ENCODE data around the gene HOOK2. TPM values are rescaled to one million over a fixed set of nuclear protein-coding genes. Genes with fewer than 3 reads are reported as not detected.
"Not testable (repeated sequence)": the region's sequence is repeated elsewhere in the genome, so short reads cannot be mapped to it uniquely, and the experiment has no call there.

Gene HOOK2, protein sequence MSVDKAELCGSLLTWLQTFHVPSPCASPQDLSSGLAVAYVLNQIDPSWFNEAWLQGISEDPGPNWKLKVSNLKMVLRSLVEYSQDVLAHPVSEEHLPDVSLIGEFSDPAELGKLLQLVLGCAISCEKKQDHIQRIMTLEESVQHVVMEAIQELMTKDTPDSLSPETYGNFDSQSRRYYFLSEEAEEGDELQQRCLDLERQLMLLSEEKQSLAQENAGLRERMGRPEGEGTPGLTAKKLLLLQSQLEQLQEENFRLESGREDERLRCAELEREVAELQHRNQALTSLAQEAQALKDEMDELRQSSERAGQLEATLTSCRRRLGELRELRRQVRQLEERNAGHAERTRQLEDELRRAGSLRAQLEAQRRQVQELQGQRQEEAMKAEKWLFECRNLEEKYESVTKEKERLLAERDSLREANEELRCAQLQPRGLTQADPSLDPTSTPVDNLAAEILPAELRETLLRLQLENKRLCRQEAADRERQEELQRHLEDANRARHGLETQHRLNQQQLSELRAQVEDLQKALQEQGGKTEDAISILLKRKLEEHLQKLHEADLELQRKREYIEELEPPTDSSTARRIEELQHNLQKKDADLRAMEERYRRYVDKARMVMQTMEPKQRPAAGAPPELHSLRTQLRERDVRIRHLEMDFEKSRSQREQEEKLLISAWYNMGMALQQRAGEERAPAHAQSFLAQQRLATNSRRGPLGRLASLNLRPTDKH
- 10 to 100 TPM; 20.3 to 33.0 (median 23.8) TPM for total RNA-seq
- 10 to 100 TPM; 11.3 to 21.7 (median 19.0) TPM for polyA plus RNA-seq
- long read RNA-seq, donor 1, transcript HOOK2-201 (22 exons, 2,603 nt) = major isoform, 32 of 58 reads
- long read RNA-seq, donor 1, partial matches to known transcripts = 2 of 58 reads
- long read RNA-seq, donor 1, other reads (novel, unspliced or antisense) = 22 of 58 reads
- long read RNA-seq, donor 2, transcript HOOK2-201 (22 exons, 2,603 nt) = major isoform, 53 of 101 reads
- long read RNA-seq, donor 2, partial matches to known transcripts = 14 of 101 reads
- long read RNA-seq, donor 2, other reads (novel, unspliced or antisense) = 31 of 101 reads

DNA sequence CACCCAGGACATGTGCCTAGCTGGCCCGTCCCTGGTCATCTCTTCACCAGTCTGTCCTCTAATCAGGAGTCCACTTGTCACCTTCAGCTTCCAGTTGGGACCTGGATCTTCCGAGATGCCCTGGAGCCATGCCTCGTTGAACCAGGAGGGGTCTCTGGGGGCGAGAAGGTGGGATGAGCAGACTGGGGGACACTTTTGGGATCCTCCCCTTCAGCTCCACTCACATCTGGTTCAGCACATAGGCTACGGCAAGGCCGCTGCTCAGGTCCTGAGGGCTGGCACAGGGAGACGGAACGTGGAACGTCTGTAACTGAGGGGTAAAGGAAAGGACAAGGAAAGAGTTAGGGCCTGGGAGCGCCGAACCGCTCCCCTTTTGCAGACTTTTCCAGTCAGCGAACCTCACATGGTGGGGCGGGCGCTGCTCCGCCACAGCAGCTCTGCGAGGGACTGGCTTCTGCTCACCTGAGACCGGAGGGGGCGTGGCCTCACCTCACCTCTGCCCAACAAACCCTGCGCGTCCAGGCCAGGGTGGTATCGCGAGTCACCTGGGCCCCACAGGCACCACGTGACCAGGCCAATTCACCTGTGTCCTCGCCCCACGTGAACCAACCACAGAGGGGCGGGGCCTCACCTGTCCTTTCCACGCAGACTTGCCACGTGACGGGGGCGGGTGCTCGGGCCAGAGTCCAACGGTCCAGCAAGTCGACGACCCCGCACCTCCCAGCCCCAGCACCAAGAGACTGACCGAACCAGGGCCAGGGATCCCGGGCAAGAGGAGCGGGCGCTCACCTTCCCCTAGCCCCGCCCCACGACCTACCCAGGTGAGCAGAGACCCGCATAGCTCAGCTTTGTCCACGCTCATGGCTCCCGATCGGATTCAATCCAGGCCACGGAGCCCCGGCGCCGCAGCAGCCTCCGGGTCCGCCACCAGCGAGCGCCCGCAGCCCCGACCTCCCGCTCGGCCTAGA is at the start of gene HOOK2:
Gene HOOK2 (minus strand): TSS at position 965 of the 968 bp plus-strand sequence. CDS start 103 bp downstream, at position 862.
- TF ChIP-seq, protein P1, sequence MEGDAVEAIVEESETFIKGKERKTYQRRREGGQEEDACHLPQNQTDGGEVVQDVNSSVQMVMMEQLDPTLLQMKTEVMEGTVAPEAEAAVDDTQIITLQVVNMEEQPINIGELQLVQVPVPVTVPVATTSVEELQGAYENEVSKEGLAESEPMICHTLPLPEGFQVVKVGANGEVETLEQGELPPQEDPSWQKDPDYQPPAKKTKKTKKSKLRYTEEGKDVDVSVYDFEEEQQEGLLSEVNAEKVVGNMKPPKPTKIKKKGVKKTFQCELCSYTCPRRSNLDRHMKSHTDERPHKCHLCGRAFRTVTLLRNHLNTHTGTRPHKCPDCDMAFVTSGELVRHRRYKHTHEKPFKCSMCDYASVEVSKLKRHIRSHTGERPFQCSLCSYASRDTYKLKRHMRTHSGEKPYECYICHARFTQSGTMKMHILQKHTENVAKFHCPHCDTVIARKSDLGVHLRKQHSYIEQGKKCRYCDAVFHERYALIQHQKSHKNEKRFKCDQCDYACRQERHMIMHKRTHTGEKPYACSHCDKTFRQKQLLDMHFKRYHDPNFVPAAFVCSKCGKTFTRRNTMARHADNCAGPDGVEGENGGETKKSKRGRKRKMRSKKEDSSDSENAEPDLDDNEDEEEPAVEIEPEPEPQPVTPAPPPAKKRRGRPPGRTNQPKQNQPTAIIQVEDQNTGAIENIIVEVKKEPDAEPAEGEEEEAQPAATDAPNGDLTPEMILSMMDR (IDR thresholded peaks at IDR 0.05) = no peak
- peaks cover 50% of the 10 kb centered on the region for H3K4me1 ChIP-seq
- H3K9me3 ChIP-seq = no peaks in the 10 kb centered on the region
- ATAC-seq = peak in 1 of 4 donors; percentile 9
- no peaks in the 10 kb centered on the region for H3K27me3 ChIP-seq (ENCODE audit: insufficient read depth in 3 of 3, low read length in 2 of 3)
- 15 to 21% (median 18%) methylated on average over 39 to 58 of the region's 58 CpGs for WGBS, 3 donors
- H3K36me3 ChIP-seq (ENCODE audit: insufficient read depth in 1 of 2, low read depth in 1 of 2) = peaks cover 0 to 9% of the 10 kb centered on the region in 2 donors
- peak within 1 kb of the TSS; percentile 76 for H3K4me3 ChIP-seq
- intact Hi-C loops (cut with DNase I) = no loop called here
- peak within 1 kb of the TSS; percentile 90 for H3K27ac ChIP-seq
- DNase-seq = no peak

DNA sequence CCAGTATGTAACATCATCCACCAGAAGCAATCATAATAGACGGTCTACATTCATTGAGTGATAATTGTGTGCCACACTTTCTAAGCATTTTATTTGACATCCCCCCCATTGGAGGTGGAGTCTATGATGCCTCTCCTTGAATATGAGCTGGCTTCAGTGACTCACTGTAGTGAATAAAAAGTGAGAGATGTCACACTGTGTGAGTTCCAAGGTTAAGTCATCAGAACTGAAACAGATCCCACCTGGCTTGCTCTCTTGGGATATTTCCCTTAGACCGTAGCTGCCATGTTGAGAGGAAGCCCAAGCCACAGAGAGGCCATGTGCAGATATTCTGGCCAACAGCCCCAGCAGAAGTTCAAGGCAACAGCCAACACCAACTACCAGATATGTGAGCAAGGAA is 46.4 kb upstream of the HOOK2 start:
- ATAC-seq (no peak), DNase-seq (no peak)
- Histone ChIP-seq H3K4me3 (no peak overlapping the region), H3K36me3 (ENCODE audit: insufficient read depth in 1 of 2, low read depth in 1 of 2) (no peaks in the 10 kb centered on the region), H3K27ac (no peak overlapping the region), H3K27me3 (ENCODE audit: insufficient read depth in 3 of 3, low read length in 2 of 3) (peaks cover 0 to 25% (median 2%) of the 10 kb centered on the region in 3 donors), H3K9me3 (no peaks in the 10 kb centered on the region), H3K4me1 (no peaks in the 10 kb centered on the region)
- WGBS, 3 donors = 68 to 71% (median 70%) methylated on average over 2 of the region's 2 CpGs
- TF ChIP-seq, protein P1 (IDR thresholded peaks at IDR 0.05) = no peak
- intact Hi-C loops (cut with DNase I) = no loop called here

DNA sequence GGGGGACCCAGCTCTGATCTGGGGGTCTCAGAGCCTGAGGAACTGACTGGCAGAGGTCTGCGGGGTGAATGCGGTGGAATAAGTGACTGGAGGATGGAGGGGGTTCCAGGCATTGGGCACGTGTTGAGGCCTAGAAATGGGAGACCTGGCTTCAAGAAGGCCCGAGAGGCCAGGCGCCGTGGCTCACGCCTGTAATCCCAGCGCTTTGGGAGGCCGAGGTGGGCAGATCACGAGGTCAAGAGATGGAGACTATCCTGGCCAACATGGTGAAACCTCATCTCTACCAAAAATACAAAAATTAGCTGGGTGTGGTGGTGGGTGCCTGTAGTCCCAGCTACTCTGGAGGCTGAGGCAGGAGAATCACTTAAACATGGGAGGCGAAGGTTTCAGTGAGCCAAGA is 42.5 kb upstream of the HOOK2 start:
- H3K27me3 ChIP-seq (ENCODE audit: insufficient read depth in 3 of 3, low read length in 2 of 3); intact Hi-C loops (cut with DNase I); ATAC-seq: not testable (repeated sequence)

DNA sequence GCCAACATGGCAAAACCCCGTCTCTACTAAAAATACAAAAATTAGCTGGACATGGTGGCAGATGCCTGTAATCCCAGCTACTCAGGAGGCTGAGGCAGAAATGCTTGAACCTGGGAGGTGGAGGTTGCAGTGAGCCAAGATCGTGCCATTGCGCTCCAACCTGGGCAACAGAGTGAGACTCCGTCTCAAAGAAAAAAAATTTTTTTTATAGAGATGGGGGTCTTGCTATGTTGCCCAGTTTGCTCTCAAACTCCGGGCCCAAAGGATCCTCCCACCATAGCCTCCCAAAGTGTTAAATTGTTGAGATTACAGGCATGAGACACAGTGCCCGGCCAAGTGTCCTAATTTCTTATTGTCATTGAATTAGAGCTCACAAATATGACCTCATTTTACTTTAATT is 41.8 kb upstream of the HOOK2 start:
- intact Hi-C loops (cut with DNase I); H3K27ac ChIP-seq; H3K4me1 ChIP-seq; H3K4me3 ChIP-seq; DNase-seq; ATAC-seq; H3K27me3 ChIP-seq (ENCODE audit: insufficient read depth in 3 of 3, low read length in 2 of 3); H3K9me3 ChIP-seq: not testable (repeated sequence)
- peaks cover 0 to 18% of the 10 kb centered on the region in 2 donors for H3K36me3 ChIP-seq (ENCODE audit: insufficient read depth in 1 of 2, low read depth in 1 of 2)
- WGBS, 3 donors = 90 to 96% (median 91%) methylated on average over 6 of the region's 6 CpGs

More for the DNA sequence above, 42.5 kb upstream of the HOOK2 start:
- not testable (repeated sequence) for DNase-seq, H3K4me3 ChIP-seq, H3K9me3 ChIP-seq, H3K4me1 ChIP-seq, H3K27ac ChIP-seq
- 90 to 92% (median 90%) methylated on average over 11 of the region's 11 CpGs for WGBS, 3 donors
- peaks cover 0 to 16% of the 10 kb centered on the region in 2 donors for H3K36me3 ChIP-seq (ENCODE audit: insufficient read depth in 1 of 2, low read depth in 1 of 2)

DNA sequence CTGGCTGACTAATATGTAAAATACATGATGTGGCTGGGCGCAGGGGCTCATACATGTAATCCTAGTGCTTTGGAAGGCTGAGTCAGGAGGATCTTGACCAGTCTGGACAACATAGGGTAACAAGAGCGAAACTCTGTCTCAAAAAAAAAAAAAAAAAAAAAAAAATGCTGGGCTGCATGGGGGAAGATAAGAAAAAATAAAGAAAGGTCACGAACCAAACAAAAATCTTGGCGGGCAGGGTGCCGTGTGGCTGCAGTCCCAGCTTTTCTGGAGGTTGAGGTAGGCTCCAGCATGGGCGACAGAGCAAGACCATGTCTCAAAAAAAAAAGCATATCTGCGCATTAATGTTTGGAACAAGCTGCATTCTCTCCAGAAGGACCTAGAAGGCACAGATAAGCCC is 39.7 kb upstream of the HOOK2 start:
- Histone ChIP-seq H3K27ac (no peak overlapping the region), H3K4me3 (no peak overlapping the region), H3K27me3 (ENCODE audit: insufficient read depth in 3 of 3, low read length in 2 of 3) (no peaks in the 10 kb centered on the region), H3K4me1 (no peaks in the 10 kb centered on the region), H3K36me3 (ENCODE audit: insufficient read depth in 1 of 2, low read depth in 1 of 2) (peaks cover 0 to 19% of the 10 kb centered on the region in 2 donors), H3K9me3 (no peaks in the 10 kb centered on the region)
- intact Hi-C loops (cut with DNase I) = no loop called here
- WGBS, 3 donors = 89 to 93% (median 90%) methylated on average over 7 of the region's 7 CpGs
- no peak for DNase-seq
- TF ChIP-seq, protein P1 (IDR thresholded peaks at IDR 0.05) = no peak
- no peak for ATAC-seq

All from psoas muscle (tissue), 8 donors.